Vagina (tissue), 2 donors: Measurements from ENCODE around the gene AGO3.

Experiments used
- CTCF ChIP-seq, 3 experiments: fragments of 450-650 bp in 2 of 3; fragments of 200-600 bp in 1 of 3; sonication (generic) in 1 of 3; IDR thresholded peaks; one replicate each; pipeline ENCODE4 v1.5.1; 2017 to 2019; ENCODE audit warnings: antibody characterized with exemption in 3 of 3, mild to moderate bottlenecking in 2 of 3, moderate library complexity in 2 of 3
- POLR2A ChIP-seq, 2 donors: fragments of 450-650 bp; IDR thresholded peaks; one replicate each; pipeline ENCODE4 v1.6.1; 2017; ENCODE audit warnings: antibody characterized with exemption in 2 of 2, mild to moderate bottlenecking in 2 of 2, moderate library complexity in 2 of 2
- POLR2AphosphoS5 ChIP-seq, 2 donors: sonication (generic); formaldehyde crosslinking; IDR thresholded peaks; one replicate each; pipeline ENCODE4 v1.9.0; 2017; ENCODE audit warnings: antibody characterized with exemption in 2 of 2, mild to moderate bottlenecking in 2 of 2, low read depth in 1 of 2; ENCODE audit not compliant: insufficient read depth in 1 of 2

- TF ChIP-seq CTCF (IDR thresholded peaks at IDR 0.05) (no peak), POLR2A (IDR thresholded peaks at IDR 0.05) (no peak), POLR2AphosphoS5 (IDR thresholded peaks at IDR 0.05; ENCODE audit: insufficient read depth in 1 of 2, low read depth in 1 of 2) (no peak)
These were observed 28.4 kb downstream of the AGO3 start for GRCh38 chr1:35959304-35959703.
